ENCODE measurements around the gene ATP9A.

DNA sequence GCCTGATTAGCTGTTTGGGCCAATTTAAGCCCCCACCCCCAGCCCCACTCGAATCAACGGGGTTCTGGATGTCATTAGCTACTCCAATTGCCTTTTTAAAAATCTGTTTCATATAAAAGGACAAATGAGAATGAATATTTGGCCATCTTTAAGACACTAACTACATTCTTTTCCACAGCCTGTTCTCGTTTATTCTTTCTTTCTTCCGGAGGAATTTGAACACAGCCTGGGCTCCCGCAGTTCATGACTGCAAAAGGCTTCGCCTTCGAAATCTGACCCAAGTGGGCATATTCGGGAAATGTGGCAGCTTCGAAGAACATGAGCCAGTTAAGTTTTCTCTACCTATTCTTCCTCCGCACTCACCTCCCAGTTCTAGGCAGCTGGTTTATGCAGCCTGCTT lies 176.3 kb downstream of the ATP9A start:
- TF ChIP-seq, protein P1, sequence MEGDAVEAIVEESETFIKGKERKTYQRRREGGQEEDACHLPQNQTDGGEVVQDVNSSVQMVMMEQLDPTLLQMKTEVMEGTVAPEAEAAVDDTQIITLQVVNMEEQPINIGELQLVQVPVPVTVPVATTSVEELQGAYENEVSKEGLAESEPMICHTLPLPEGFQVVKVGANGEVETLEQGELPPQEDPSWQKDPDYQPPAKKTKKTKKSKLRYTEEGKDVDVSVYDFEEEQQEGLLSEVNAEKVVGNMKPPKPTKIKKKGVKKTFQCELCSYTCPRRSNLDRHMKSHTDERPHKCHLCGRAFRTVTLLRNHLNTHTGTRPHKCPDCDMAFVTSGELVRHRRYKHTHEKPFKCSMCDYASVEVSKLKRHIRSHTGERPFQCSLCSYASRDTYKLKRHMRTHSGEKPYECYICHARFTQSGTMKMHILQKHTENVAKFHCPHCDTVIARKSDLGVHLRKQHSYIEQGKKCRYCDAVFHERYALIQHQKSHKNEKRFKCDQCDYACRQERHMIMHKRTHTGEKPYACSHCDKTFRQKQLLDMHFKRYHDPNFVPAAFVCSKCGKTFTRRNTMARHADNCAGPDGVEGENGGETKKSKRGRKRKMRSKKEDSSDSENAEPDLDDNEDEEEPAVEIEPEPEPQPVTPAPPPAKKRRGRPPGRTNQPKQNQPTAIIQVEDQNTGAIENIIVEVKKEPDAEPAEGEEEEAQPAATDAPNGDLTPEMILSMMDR (IDR thresholded peaks at IDR 0.05 in 2 of 3, conservative IDR thresholded peaks at IDR 0.05 in 1 of 3; ENCODE audit: borderline replicate concordance in 1 of 3, insufficient read depth in 1 of 3, low read depth in 2 of 3, low read length in 2 of 3) = no peak
- TF ChIP-seq YY1 (IDR thresholded peaks at IDR 0.05; ENCODE audit: extremely low read depth, insufficient replicate concordance, low read depth, low read length) (no peak), SP1 (IDR thresholded peaks at IDR 0.05; ENCODE audit: low read depth) (no peak), RAD21 (IDR thresholded peaks at IDR 0.05; ENCODE audit: low read depth) (no peak), EZH2 (IDR thresholded peaks at IDR 0.05) (no peak)
- TF ChIP-seq, protein P2, sequence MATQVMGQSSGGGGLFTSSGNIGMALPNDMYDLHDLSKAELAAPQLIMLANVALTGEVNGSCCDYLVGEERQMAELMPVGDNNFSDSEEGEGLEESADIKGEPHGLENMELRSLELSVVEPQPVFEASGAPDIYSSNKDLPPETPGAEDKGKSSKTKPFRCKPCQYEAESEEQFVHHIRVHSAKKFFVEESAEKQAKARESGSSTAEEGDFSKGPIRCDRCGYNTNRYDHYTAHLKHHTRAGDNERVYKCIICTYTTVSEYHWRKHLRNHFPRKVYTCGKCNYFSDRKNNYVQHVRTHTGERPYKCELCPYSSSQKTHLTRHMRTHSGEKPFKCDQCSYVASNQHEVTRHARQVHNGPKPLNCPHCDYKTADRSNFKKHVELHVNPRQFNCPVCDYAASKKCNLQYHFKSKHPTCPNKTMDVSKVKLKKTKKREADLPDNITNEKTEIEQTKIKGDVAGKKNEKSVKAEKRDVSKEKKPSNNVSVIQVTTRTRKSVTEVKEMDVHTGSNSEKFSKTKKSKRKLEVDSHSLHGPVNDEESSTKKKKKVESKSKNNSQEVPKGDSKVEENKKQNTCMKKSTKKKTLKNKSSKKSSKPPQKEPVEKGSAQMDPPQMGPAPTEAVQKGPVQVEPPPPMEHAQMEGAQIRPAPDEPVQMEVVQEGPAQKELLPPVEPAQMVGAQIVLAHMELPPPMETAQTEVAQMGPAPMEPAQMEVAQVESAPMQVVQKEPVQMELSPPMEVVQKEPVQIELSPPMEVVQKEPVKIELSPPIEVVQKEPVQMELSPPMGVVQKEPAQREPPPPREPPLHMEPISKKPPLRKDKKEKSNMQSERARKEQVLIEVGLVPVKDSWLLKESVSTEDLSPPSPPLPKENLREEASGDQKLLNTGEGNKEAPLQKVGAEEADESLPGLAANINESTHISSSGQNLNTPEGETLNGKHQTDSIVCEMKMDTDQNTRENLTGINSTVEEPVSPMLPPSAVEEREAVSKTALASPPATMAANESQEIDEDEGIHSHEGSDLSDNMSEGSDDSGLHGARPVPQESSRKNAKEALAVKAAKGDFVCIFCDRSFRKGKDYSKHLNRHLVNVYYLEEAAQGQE (IDR thresholded peaks at IDR 0.05; ENCODE audit: low read depth) = no peak

All from HCT116 (cell line).